IMR-90 (cell line): ENCODE measurements around the gene GPR108. TPM values are rescaled to one million over a fixed set of nuclear protein-coding genes. Genes with fewer than 3 reads are reported as not detected.

ENCODE experiments used
- ATAC-seq: fragments of 200-7000 bp; cut with Tn5 transposase; 2 replicates; pipeline ENCODE4 v1.9.1; 2020; ENCODE audit warnings: low read depth, mild to moderate bottlenecking, moderate library complexity
- BruUV-seq: library from RNA; stranded (reverse); fragments of 400-500 nt; replicated peaks from 2 replicates; lab custom pipeline; 2021; lab: Mats Ljungman, UMichigan
- CTCF ChIA-PET: fragments of 300-600 bp; formaldehyde crosslinking; extraction: SDS; loops from one replicate; lab custom pipeline; 2021; ENCODE audit warnings: antibody characterized with exemption; lab: Yijun Ruan, JAX
- POLR2A ChIA-PET: fragments of 300-600 bp; sonication (Branson Sonifier 250); formaldehyde crosslinking; loops from one replicate; lab custom pipeline; 2022; ENCODE audit warnings: antibody characterized with exemption; ENCODE audit not compliant: unreplicated experiment; lab: Charles Lee
- DNase-seq: peaks from one replicate; pipeline ENCODE4 v3.0.0; 2013
- H2AFZ ChIP-seq: replicated peaks from 2 replicates; pipeline ENCODE3; 2013; ENCODE audit warnings: low read length, mild to moderate bottlenecking; ENCODE audit not compliant: poor library complexity
- H2AK5ac ChIP-seq: 2 replicates; pipeline ENCODE4 v1.6.1; 2013; ENCODE audit warnings: low read depth, low read length, inconsistent platforms
- H2AK9ac ChIP-seq: replicated peaks from 2 replicates; pipeline ENCODE3; 2013; ENCODE audit warnings: mild to moderate bottlenecking, low read depth, low read length, moderate library complexity; ENCODE audit not compliant: poor library complexity
- H2BK120ac ChIP-seq: 2 replicates; pipeline ENCODE4 v1.6.1; 2013; ENCODE audit warnings: low read depth, low read length, inconsistent platforms
- H2BK15ac ChIP-seq: 3 replicates; pipeline ENCODE4 v1.6.1; 2013; ENCODE audit warnings: low read depth, low read length, inconsistent platforms
- H2BK20ac ChIP-seq: 2 replicates; pipeline ENCODE4 v1.6.1; 2013; ENCODE audit warnings: low read depth, mild to moderate bottlenecking, inconsistent platforms, low read length, moderate library complexity
- H2BK5ac ChIP-seq: 2 replicates; pipeline ENCODE4 v1.6.1; 2013; ENCODE audit warnings: mild to moderate bottlenecking, low read depth, low read length, inconsistent platforms; ENCODE audit not compliant: poor library complexity, severe bottlenecking
- H3K14ac ChIP-seq: replicated peaks from 2 replicates; pipeline ENCODE4 v1.6.1; 2013; ENCODE audit warnings: low read depth, low read length, inconsistent platforms
- H3K18ac ChIP-seq: 2 replicates; pipeline ENCODE4 v1.6.1; 2013; ENCODE audit warnings: low read depth, low read length, control low read depth
- H3K23ac ChIP-seq: 2 replicates; pipeline ENCODE4 v1.6.1; 2013; ENCODE audit warnings: low read depth, low read length, inconsistent platforms
- H3K27ac ChIP-seq: 2 replicates; pipeline ENCODE4 v1.5.1; 2013; ENCODE audit warnings: mild to moderate bottlenecking, control low read depth, low read length; ENCODE audit not compliant: insufficient read depth
- H3K27me3 ChIP-seq: 2 replicates; pipeline ENCODE4 v1.6.1; 2013; ENCODE audit warnings: low read length; ENCODE audit not compliant: control insufficient read depth, insufficient read depth
- H3K36me3 ChIP-seq: 2 replicates; pipeline ENCODE4 v1.6.1; 2013; ENCODE audit warnings: low read length, mixed read lengths; ENCODE audit not compliant: control insufficient read depth, insufficient read depth
- H3K4ac ChIP-seq: 2 replicates; pipeline ENCODE4 v1.6.1; 2013; ENCODE audit warnings: low read depth, low read length, inconsistent platforms
- H3K4me1 ChIP-seq: 2 replicates; pipeline ENCODE4 v1.6.1; 2013; ENCODE audit warnings: low read length, mixed read lengths; ENCODE audit not compliant: control insufficient read depth, insufficient read depth
- H3K4me2 ChIP-seq: 2 replicates; pipeline ENCODE4 v1.6.1; 2013; ENCODE audit warnings: low read depth, mild to moderate bottlenecking, control low read depth, low read length, moderate library complexity
- H3K4me3 ChIP-seq: 2 replicates; pipeline ENCODE4 v1.5.1; 2013; ENCODE audit warnings: low read depth, mild to moderate bottlenecking, control low read depth, low read length, moderate library complexity; ENCODE audit not compliant: insufficient read depth
- H3K56ac ChIP-seq: 2 replicates; pipeline ENCODE4 v1.6.1; 2013; ENCODE audit warnings: low read length, inconsistent platforms; ENCODE audit not compliant: insufficient read depth; ENCODE audit errors: extremely low read depth
- H3K79me1 ChIP-seq, 2 experiments: 2 replicates each; pipeline ENCODE4 v1.6.1; 2013; ENCODE audit warnings: low read length in 2 of 2, inconsistent platforms in 1 of 2, low read depth in 1 of 2
- H3K9ac ChIP-seq: 2 replicates; pipeline ENCODE4 v1.6.1; 2013; ENCODE audit warnings: low read depth, low read length, control low read depth
- H3K9me1 ChIP-seq: 2 replicates; pipeline ENCODE4 v1.6.1; 2013; ENCODE audit warnings: low read length, inconsistent platforms; ENCODE audit not compliant: insufficient read depth
- H3K9me3 ChIP-seq: 2 replicates; pipeline ENCODE4 v1.6.1; 2013; ENCODE audit warnings: low read length; ENCODE audit not compliant: control insufficient read depth, insufficient read depth
- H4K20me1 ChIP-seq: 2 replicates; pipeline ENCODE4 v1.6.1; 2013; ENCODE audit warnings: low read length, inconsistent platforms; ENCODE audit not compliant: insufficient read depth
- H4K5ac ChIP-seq: 2 replicates; pipeline ENCODE4 v1.6.1; 2013; ENCODE audit warnings: mild to moderate bottlenecking, low read depth, low read length, control low read depth
- H4K8ac ChIP-seq, 2 experiments: 2 replicates each; pipeline ENCODE4 v1.6.1; 2013; ENCODE audit warnings: low read depth in 2 of 2, low read length in 2 of 2, control low read depth in 1 of 2, inconsistent platforms in 1 of 2
- H4K91ac ChIP-seq: 2 replicates; pipeline ENCODE4 v1.6.1; 2013; ENCODE audit warnings: low read depth, low read length, inconsistent platforms; ENCODE audit not compliant: insufficient read depth
- BHLHE40 ChIP-seq: fragments of 150-350 bp; IDR thresholded peaks from 2 replicates; pipeline ENCODE4 v1.6.1; 2016; ENCODE audit warnings: mild to moderate bottlenecking, low read depth, low read length
- CEBPB ChIP-seq: IDR thresholded peaks from 2 replicates; pipeline ENCODE4 v1.6.1; 2012; ENCODE audit warnings: low read depth, low read length, improper control_type of control experiment
- CHD1 ChIP-seq: IDR thresholded peaks from 2 replicates; pipeline ENCODE4 v1.6.1; 2012; ENCODE audit warnings: low read depth, low read length, improper control_type of control experiment
- CTCF ChIP-seq: conservative IDR thresholded peaks from 2 replicates; pipeline ENCODE4 v1.5.1; 2012; ENCODE audit warnings: mild to moderate bottlenecking, low read depth, low read length, improper control_type of control experiment
- FOS ChIP-seq: fragments of 150-350 bp; IDR thresholded peaks from 2 replicates; pipeline ENCODE4 v1.6.1; 2016; ENCODE audit warnings: low read depth, low read length
- MAFK ChIP-seq: IDR thresholded peaks from 2 replicates; pipeline ENCODE4 v1.6.1; 2012; ENCODE audit warnings: low read depth, low read length, improper control_type of control experiment
- MAZ ChIP-seq: IDR thresholded peaks from 2 replicates; pipeline ENCODE4 v1.6.1; 2012; ENCODE audit warnings: low read depth, mild to moderate bottlenecking, low read length, improper control_type of control experiment, moderate library complexity, borderline replicate concordance
- MXI1 ChIP-seq: IDR thresholded peaks from 2 replicates; pipeline ENCODE4 v1.6.1; 2012; ENCODE audit warnings: low read depth, mild to moderate bottlenecking, low read length, moderate library complexity, borderline replicate concordance
- NFE2L2 ChIP-seq: fragments of 150-350 bp; IDR thresholded peaks from 2 replicates; pipeline ENCODE4 v1.6.1; 2016; ENCODE audit warnings: low read depth, mild to moderate bottlenecking, low read length
- POLR2A ChIP-seq: IDR thresholded peaks from 2 replicates; pipeline ENCODE4 v1.6.1; 2012; ENCODE audit warnings: mild to moderate bottlenecking, low read depth, low read length
- RAD21 ChIP-seq: IDR thresholded peaks from 2 replicates; pipeline ENCODE4 v1.6.1; 2012; ENCODE audit warnings: low read length, improper control_type of control experiment
- RCOR1 ChIP-seq: IDR thresholded peaks from 2 replicates; pipeline ENCODE4 v1.6.1; 2012; ENCODE audit warnings: mild to moderate bottlenecking, low read length, improper control_type of control experiment; ENCODE audit not compliant: insufficient replicate concordance
- RFX5 ChIP-seq: IDR thresholded peaks from 2 replicates; pipeline ENCODE4 v1.8.0; 2012; ENCODE audit warnings: low read depth, mild to moderate bottlenecking, low read length, moderate library complexity
- SMC3 ChIP-seq: fragments of 150-350 bp; IDR thresholded peaks from 2 replicates; pipeline ENCODE4 v1.6.1; 2016; ENCODE audit warnings: low read depth, mild to moderate bottlenecking, antibody characterized with exemption, low read length, moderate library complexity
- USF2 ChIP-seq: fragments of 150-350 bp; IDR thresholded peaks from 2 replicates; pipeline ENCODE4 v1.6.1; 2017; ENCODE audit warnings: mild to moderate bottlenecking, antibody characterized with exemption, low read length, low read depth
- WGBS, 2 experiments: methylation state at CpG; one replicate each; pipeline versions ENCODE4 v1.1.5 to v1.1.7; 2013; ENCODE audit warnings: missing lambda C conversion rate in 2 of 2; ENCODE audit not compliant: insufficient read length in 1 of 2; ENCODE audit errors: extremely low coverage in 2 of 2; 5-methylcytosine and 5-hydroxymethylcytosine counted together
- dilution Hi-C: fragments of 300-500 bp; cut with HindIII; formaldehyde crosslinking; loops from one replicate; pipeline ENCODE4 v1.14.3; 2018; ENCODE audit warnings: low sequenced_read_pairs; ENCODE audit not compliant: unreplicated experiment
- in situ Hi-C: fragments of 300-500 bp; cut with MboI; formaldehyde crosslinking; loops from 3 replicates; pipeline ENCODE4 v1.14.3; 2019; ENCODE audit warnings: low sequenced_read_pairs, inconsistent platforms, mixed read lengths
- intact Hi-C: fragments of 100-400 bp; cut with micrococcal nuclease; formaldehyde crosslinking; loops from 2 replicates; pipeline ENCODE4 v1.10.0; 2022
- polyA plus RNA-seq, 3 experiments: library from polyadenylated mRNA; depleted of rRNA; stranded (reverse); fragments of >200 nt; gene quantifications; 2 replicates each; pipeline ENCODE4 v1.2.3, GENCODE V29; 2012; ENCODE audit warnings: low replicate concordance in 1 of 3
- total RNA-seq: library from RNA; depleted of rRNA; stranded (reverse); fragments of >200 nt; gene quantifications from 2 replicates; pipeline ENCODE4 v1.2.3, GENCODE V29; 2012

GPR108 gene
- total and polyA plus RNA-seq, 2 of the 4 experiments (the other 2 are of a cell fraction), result 28.0 to 38.9 TPM

- H4K91ac ChIP-seq, result no peak overlapping the region
- dilution Hi-C loops, result no loop called here
- no peak overlapping the region for H3K9ac ChIP-seq
- H3K4me3 ChIP-seq, result no peak overlapping the region
- H3K27ac ChIP-seq, result no peak overlapping the region
- WGBS, 2 experiments, result 73% methylated on average over 3 of the region's 24 CpGs; no CpG with 5 or more reads in 1 of the 2 experiments
- peak overlapping the region; percentile 6 for H2AFZ ChIP-seq
- H3K23ac ChIP-seq, result no peak overlapping the region
- no peak overlapping the region for H2BK20ac ChIP-seq
- H4K5ac ChIP-seq, result no peak overlapping the region
- no peak overlapping the region for H2BK120ac ChIP-seq
- H3K4me1 ChIP-seq, result no peaks in the 10 kb centered on the region
- POLR2A ChIA-PET, result no interaction called here
- DNase-seq (no peak), ATAC-seq (no peak)
- CTCF ChIA-PET, result no interaction called here
- H3K14ac ChIP-seq, result no peak overlapping the region
- no peaks in the 10 kb centered on the region for H3K9me1 ChIP-seq
- H3K18ac ChIP-seq, result no peak overlapping the region
- H3K36me3 ChIP-seq, result peaks cover 4% of the 10 kb centered on the region; the same call in 1 of the 2 replicates
- in situ Hi-C loops, result no loop called here
- H2AK5ac ChIP-seq, result no peak overlapping the region
- H3K79me1 ChIP-seq, result no peaks in the 10 kb centered on the region
- H3K27me3 ChIP-seq, result peaks cover 2% of the 10 kb centered on the region; the same call in 1 of the 2 replicates
- intact Hi-C loops, result no loop called here
- H2BK15ac ChIP-seq, result no peak overlapping the region
- H4K8ac ChIP-seq, result no peak overlapping the region
- no TSS peak for BruUV-seq
- no peaks in the 10 kb centered on the region for H4K20me1 ChIP-seq
- no peak overlapping the region for H3K56ac ChIP-seq
- no peaks in the 10 kb centered on the region; the same call in 1 of the 2 replicates for H3K9me3 ChIP-seq
- H3K4ac ChIP-seq, result no peak overlapping the region
- H2AK9ac ChIP-seq, result no peak overlapping the region
- no peak overlapping the region for H3K4me2 ChIP-seq
- H2BK5ac ChIP-seq, result no peak overlapping the region
- no peak for TF ChIP-seq CTCF
- no peak for TF ChIP-seq CEBPB
- TF ChIP-seq MXI1, result no peak
- no peak for TF ChIP-seq NFE2L2
- no peak for TF ChIP-seq USF2
- TF ChIP-seq RCOR1, result no peak
- TF ChIP-seq POLR2A, result no peak
- no peak for TF ChIP-seq RAD21
- TF ChIP-seq RFX5, result no peak
- TF ChIP-seq SMC3, result no peak
- no peak for TF ChIP-seq MAZ
- TF ChIP-seq MAFK, result no peak
- no peak for TF ChIP-seq CHD1
- TF ChIP-seq FOS, result no peak
- TF ChIP-seq BHLHE40, result no peak
Observed at GRCh38 chr19:6713773-6714692, 23.3 kb downstream of the GPR108 start.
